Activated T-helper 2 cell treated with anti-CD3 and anti-CD28 coated beads, Interferon-gamma antibody, Interleukin-2, Interleukin-4, amounts not matched to agents 10 μg/mL and 5 μg/mL and 100 μg/mL, durations not matched to agents 14 hours and 24 hours and 36 hours (primary cell): ENCODE data around the gene FZD8. TPM values are rescaled to one million over a fixed set of nuclear protein-coding genes. Genes with fewer than 3 reads are reported as not detected.

Experiments used
- DNase-seq: peaks from one replicate; pipeline ENCODE4 v3.0.0; 2021; ENCODE audit warnings: low spot score
- H3K27ac Mint-ChIP-seq: one replicate; pipeline ENCODE4 v1.8.0; 2021; ENCODE audit warnings: mixed read lengths
- H3K27me3 Mint-ChIP-seq: one replicate; pipeline ENCODE4 v1.8.0; 2021; ENCODE audit warnings: low read depth, mixed read lengths
- H3K36me3 Mint-ChIP-seq: one replicate; pipeline ENCODE4 v1.8.0; 2021; ENCODE audit warnings: low read depth, mixed read lengths
- H3K4me1 Mint-ChIP-seq: one replicate; pipeline ENCODE4 v1.8.0; 2021; ENCODE audit warnings: low read depth, mixed read lengths
- H3K4me3 Mint-ChIP-seq: one replicate; pipeline ENCODE4 v1.8.0; 2021; ENCODE audit warnings: low read depth, mild to moderate bottlenecking, moderate library complexity, mixed read lengths
- H3K9me3 Mint-ChIP-seq: one replicate; pipeline ENCODE4 v1.8.0; 2021; ENCODE audit warnings: mixed read lengths
- intact Hi-C: fragments of 100-400 bp; cut with micrococcal nuclease; formaldehyde crosslinking; loops from one replicate; pipeline ENCODE4 v1.15.1; 2023
- total RNA-seq: library from RNA; stranded (reverse); gene quantifications from 2 replicates; pipeline ENCODE4 v1.2.3, GENCODE V29; 2022

The FZD8 gene
- total RNA-seq, 1 donor from 2014 or later, result 1.0 TPM

GRCh38 chr10:35661236-35661635 lies 19.1 kb upstream of the FZD8 start:
- DNase-seq, result no peak
- H3K9me3 Mint-ChIP-seq, result no peaks in the 10 kb centered on the region
- intact Hi-C loops, result no loop called here
- H3K4me3 Mint-ChIP-seq, result no peak overlapping the region
- no peak overlapping the region for H3K27ac Mint-ChIP-seq
- no peaks in the 10 kb centered on the region for H3K36me3 Mint-ChIP-seq
- H3K27me3 Mint-ChIP-seq, result no peaks in the 10 kb centered on the region
- H3K4me1 Mint-ChIP-seq, result no peaks in the 10 kb centered on the region

- DNase-seq, result no peak
- intact Hi-C loops, result no loop called here
- Mint-ChIP-seq H3K36me3 (no peaks in the 10 kb centered on the region), H3K27me3 (no peaks in the 10 kb centered on the region), H3K4me1 (no peaks in the 10 kb centered on the region), H3K4me3 (no peak overlapping the region), H3K27ac (no peak overlapping the region), H3K9me3 (no peaks in the 10 kb centered on the region)
Measured at GRCh38 chr10:35659456-35659855, 17.4 kb upstream of the FZD8 start.

GRCh38 chr10:35657621-35658020 lies 15.5 kb upstream of the FZD8 start:
- Mint-ChIP-seq H3K27me3 (no peaks in the 10 kb centered on the region), H3K36me3 (no peaks in the 10 kb centered on the region), H3K9me3 (no peaks in the 10 kb centered on the region), H3K4me3 (no peak overlapping the region), H3K4me1 (no peaks in the 10 kb centered on the region), H3K27ac (no peak overlapping the region)
- intact Hi-C loops, result no loop called here
- DNase-seq, result no peak

GRCh38 chr10:35652824-35653223 lies 10.7 kb upstream of the FZD8 start:
- H3K4me3 Mint-ChIP-seq, result no peak overlapping the region
- DNase-seq, result no peak
- no peak overlapping the region for H3K27ac Mint-ChIP-seq
- H3K27me3 Mint-ChIP-seq, result peaks cover 3% of the 10 kb centered on the region
- intact Hi-C loops, result no loop called here
- H3K36me3 Mint-ChIP-seq, result no peaks in the 10 kb centered on the region
- H3K9me3 Mint-ChIP-seq, result no peaks in the 10 kb centered on the region
- H3K4me1 Mint-ChIP-seq, result no peaks in the 10 kb centered on the region

- H3K36me3 Mint-ChIP-seq, result no peaks in the 10 kb centered on the region
- no peaks in the 10 kb centered on the region for H3K9me3 Mint-ChIP-seq
Measured at GRCh38 chr10:35650894-35651293, 8.8 kb upstream of the FZD8 start.

GRCh38 chr10:35644050-35644950 lies 2.2 kb upstream of the FZD8 start:
- Mint-ChIP-seq H3K4me1 (peaks cover 13% of the 10 kb centered on the region), H3K27me3 (peaks cover 46% of the 10 kb centered on the region), H3K27ac (no peak overlapping the region), H3K9me3 (no peaks in the 10 kb centered on the region), H3K4me3 (peak overlapping the region; percentile 79), H3K36me3 (no peaks in the 10 kb centered on the region)
- intact Hi-C loops, result loop anchor here (5.0 kb wide), 1 partner anchor 517 kb away; the partner anchor contains the start of gene CREM
- DNase-seq, result no peak

More at GRCh38 chr10:35650894-35651293, 8.8 kb upstream of the FZD8 start:
- no peak overlapping the region for H3K4me3 Mint-ChIP-seq
- H3K27ac Mint-ChIP-seq, result no peak overlapping the region
- DNase-seq, result no peak
- intact Hi-C loops, result no loop called here
- H3K4me1 Mint-ChIP-seq, result no peaks in the 10 kb centered on the region
- peaks cover 6% of the 10 kb centered on the region for H3K27me3 Mint-ChIP-seq

- H3K27me3 Mint-ChIP-seq, result peaks cover 51% of the 10 kb centered on the region
- intact Hi-C loops, result loop anchor here (5.0 kb wide), 1 partner anchor 516 kb away; the partner anchor contains the start of gene CREM
- peak overlapping the region; percentile 79 for H3K4me3 Mint-ChIP-seq
- H3K36me3 Mint-ChIP-seq, result no peaks in the 10 kb centered on the region
- no peak overlapping the region for H3K27ac Mint-ChIP-seq
- H3K4me1 Mint-ChIP-seq, result peaks cover 13% of the 10 kb centered on the region
- H3K9me3 Mint-ChIP-seq, result no peaks in the 10 kb centered on the region
- no peak for DNase-seq
Measured at GRCh38 chr10:35643151-35644049, 1.3 kb upstream of the FZD8 start.

- Mint-ChIP-seq H3K36me3 (no peaks in the 10 kb centered on the region), H3K4me3 (peak overlapping the region; percentile 79), H3K27ac (no peak overlapping the region), H3K27me3 (peaks cover 57% of the 10 kb centered on the region), H3K4me1 (peaks cover 13% of the 10 kb centered on the region), H3K9me3 (no peaks in the 10 kb centered on the region)
- intact Hi-C loops, result loop anchor here (5.0 kb wide), 1 partner anchor 515 kb away; the partner anchor contains the start of gene CREM
- no peak for DNase-seq
Measured at GRCh38 chr10:35642793-35643114, 658 bp upstream of the FZD8 start.

- peaks cover 16% of the 10 kb centered on the region for H3K4me1 Mint-ChIP-seq
- peaks cover 62% of the 10 kb centered on the region for H3K27me3 Mint-ChIP-seq
- intact Hi-C loops, result loop anchor here (5.0 kb wide), 1 partner anchor 514 kb away; the partner anchor contains the start of gene CREM
- no peak for DNase-seq
- no peak overlapping the region for H3K4me3 Mint-ChIP-seq
- no peak overlapping the region for H3K27ac Mint-ChIP-seq
- no peaks in the 10 kb centered on the region for H3K9me3 Mint-ChIP-seq
- no peaks in the 10 kb centered on the region for H3K36me3 Mint-ChIP-seq
Measured at GRCh38 chr10:35641676-35642034, 441 bp downstream of the FZD8 start.

- Mint-ChIP-seq H3K36me3 (no peaks in the 10 kb centered on the region), H3K9me3 (no peaks in the 10 kb centered on the region), H3K4me3 (peak overlapping the region; percentile 74), H3K27ac (no peak overlapping the region), H3K27me3 (peaks cover 62% of the 10 kb centered on the region), H3K4me1 (peaks cover 18% of the 10 kb centered on the region)
- intact Hi-C loops, result loop anchor here (5.0 kb wide), 1 partner anchor 514 kb away; the partner anchor contains the start of gene CREM
- DNase-seq, result peak; percentile 50
Measured at GRCh38 chr10:35640951-35641675, 983 bp downstream of the FZD8 start.

- H3K27ac Mint-ChIP-seq, result no peak overlapping the region
- no peak for DNase-seq
- H3K4me3 Mint-ChIP-seq, result peak overlapping the region; percentile 73
- intact Hi-C loops, result loop anchor here (5.0 kb wide), 1 partner anchor 513 kb away; the partner anchor contains the start of gene CREM
- peaks cover 18% of the 10 kb centered on the region for H3K4me1 Mint-ChIP-seq
- H3K36me3 Mint-ChIP-seq, result no peaks in the 10 kb centered on the region
- peaks cover 64% of the 10 kb centered on the region for H3K27me3 Mint-ChIP-seq
- no peaks in the 10 kb centered on the region for H3K9me3 Mint-ChIP-seq
Measured at GRCh38 chr10:35640474-35640873, 1.6 kb downstream of the FZD8 start.

- no peak for DNase-seq
- peak overlapping the region; percentile 73 for H3K4me3 Mint-ChIP-seq
- peaks cover 58% of the 10 kb centered on the region for H3K27me3 Mint-ChIP-seq
- H3K9me3 Mint-ChIP-seq, result no peaks in the 10 kb centered on the region
- H3K27ac Mint-ChIP-seq, result no peak overlapping the region
- H3K4me1 Mint-ChIP-seq, result peaks cover 18% of the 10 kb centered on the region
- intact Hi-C loops, result loop anchor here (5.0 to 10.0 kb wide), 3 partner anchors 305 to 1242 kb away; partner anchors contain the start of genes CCNY and CREM
- no peaks in the 10 kb centered on the region for H3K36me3 Mint-ChIP-seq
Measured at GRCh38 chr10:35639728-35640401, 2.2 kb downstream of the FZD8 start.
